Endothelial cell of umbilical vein (primary cell): ENCODE results near the gene CEP70. TPM values are rescaled to one million over a fixed set of nuclear protein-coding genes. Genes with fewer than 3 reads are reported as not detected.
"Not testable (repeated sequence)": the region's sequence is repeated elsewhere in the genome, so short reads cannot be mapped to it uniquely, and the experiment has no call there.

Experiments
- BruUV-seq: library from RNA; stranded (reverse); fragments of 400-500 nt; replicated peaks from 2 replicates; lab custom pipeline; 2021; lab: Mats Ljungman, UMichigan
- CTCF ChIA-PET: fragments of 300-600, 350-600 bp; sonication (Branson Sonifier 250); formaldehyde crosslinking; loops from one replicate; lab custom pipeline; 2021; ENCODE audit warnings: antibody characterized with exemption, inconsistent platforms; lab: Charles Lee
- POLR2A ChIA-PET: fragments of 300-600, 350-600 bp; sonication (Branson Sonifier 250); formaldehyde crosslinking; loops from one replicate; lab custom pipeline; 2021; ENCODE audit warnings: antibody characterized with exemption, inconsistent platforms; lab: Charles Lee
- DNase-seq: peaks from one replicate; pipeline ENCODE4 v3.0.0-alpha.2; 2011; ENCODE audit warnings: low read depth, low spot score
- FAIRE-seq: peaks from 2 replicates; lab custom pipeline; 2011; peaks lifted over from hg19 to GRCh38; lab: Jason Lieb, UNC
- H2AFZ ChIP-seq: 2 replicates; pipeline ENCODE4 v1.6.0; 2012; ENCODE audit warnings: low read depth, low read length, control low read depth, inconsistent platforms
- H3K27ac ChIP-seq: 2 replicates; pipeline ENCODE4 v1.5.1; 2011; ENCODE audit warnings: low read depth, mild to moderate bottlenecking, control low read depth, low read length, moderate library complexity; ENCODE audit not compliant: insufficient read depth
- H3K27me3 ChIP-seq, 2 experiments: 2 replicates each; pipeline versions ENCODE4 v1.6.0 to v1.6.1; 2011; ENCODE audit warnings: low read length in 2 of 2, mixed read lengths in 1 of 2; ENCODE audit not compliant: control insufficient read depth in 2 of 2, insufficient read depth in 2 of 2
- H3K36me3 ChIP-seq, 2 experiments: 2 replicates in 1 of 2; 3 replicates in 1 of 2; pipeline ENCODE4 v1.5.1; 2011; ENCODE audit warnings: low read length in 2 of 2, mild to moderate bottlenecking in 1 of 2, moderate library complexity in 1 of 2; ENCODE audit not compliant: control insufficient read depth in 2 of 2, insufficient read depth in 2 of 2; ENCODE audit errors: extremely low read depth in 1 of 2
- H3K4me1 ChIP-seq: 3 replicates; pipeline ENCODE4 v1.5.1; 2011; ENCODE audit warnings: mild to moderate bottlenecking, low read length; ENCODE audit not compliant: control insufficient read depth, insufficient read depth; ENCODE audit errors: extremely low read depth
- H3K4me2 ChIP-seq: 2 replicates; pipeline ENCODE4 v1.6.1; 2011; ENCODE audit warnings: low read length, control low read depth, mixed read lengths; ENCODE audit not compliant: insufficient read depth
- H3K4me3 ChIP-seq, 3 experiments: fragments of 200-600 bp in 1 of 3; sonication (generic), shearing (Covaris generic) in 1 of 3; replicated peaks in 1 of 3; 2 replicates each; pipeline ENCODE4 v1.5.1; 2011 to 2016; ENCODE audit warnings: control low read depth in 3 of 3, low read length in 3 of 3, mild to moderate bottlenecking in 2 of 3, inconsistent platforms in 1 of 3, low read depth in 1 of 3, moderate library complexity in 1 of 3; ENCODE audit not compliant: insufficient read depth in 1 of 3
- H3K79me2 ChIP-seq: 2 replicates; pipeline ENCODE4 v1.6.0; 2012; ENCODE audit warnings: low read length, inconsistent platforms; ENCODE audit not compliant: control insufficient read depth, insufficient read depth
- H3K9ac ChIP-seq: replicated peaks from 2 replicates; pipeline ENCODE3; 2011; ENCODE audit warnings: low read length, control low read depth; ENCODE audit not compliant: insufficient read depth; ENCODE audit errors: extremely low read depth
- H3K9me1 ChIP-seq: replicated peaks from 3 replicates; pipeline ENCODE4 v1.6.0; 2011; ENCODE audit warnings: mild to moderate bottlenecking, low read length; ENCODE audit not compliant: control insufficient read depth, insufficient read depth; ENCODE audit errors: extremely low read depth
- H3K9me3 ChIP-seq: replicated peaks from 2 replicates; pipeline ENCODE4 v1.5.1; 2012; ENCODE audit warnings: low read length, inconsistent platforms; ENCODE audit not compliant: control insufficient read depth, insufficient read depth
- H4K20me1 ChIP-seq: replicated peaks from 2 replicates; pipeline ENCODE3; 2011; ENCODE audit warnings: mild to moderate bottlenecking, low read length; ENCODE audit not compliant: control insufficient read depth, insufficient read depth; ENCODE audit errors: extremely low read depth
- FOS ChIP-seq: IDR thresholded peaks from 2 replicates; pipeline ENCODE4 v1.6.1; 2011; ENCODE audit warnings: mild to moderate bottlenecking, low read length, moderate library complexity, borderline replicate concordance; ENCODE audit not compliant: insufficient read depth
- GATA2 ChIP-seq: IDR thresholded peaks from 2 replicates; pipeline ENCODE4 v1.7.0; 2011; ENCODE audit warnings: low read depth, mild to moderate bottlenecking, moderate library complexity, mixed read lengths, low read length; ENCODE audit not compliant: insufficient read length, insufficient read depth
- MYC ChIP-seq: IDR thresholded peaks from one replicate; pipeline ENCODE4 v1.6.1; 2011; ENCODE audit warnings: mild to moderate bottlenecking, low read depth, low read length
- POLR2A ChIP-seq: IDR thresholded peaks from 2 replicates; pipeline ENCODE4 v1.6.1; 2012; ENCODE audit warnings: low read depth, mild to moderate bottlenecking, control low read depth, low read length
- POLR2AphosphoS5 ChIP-seq: IDR thresholded peaks from 2 replicates; pipeline ENCODE4 v1.6.1; 2012; ENCODE audit warnings: low read depth, mild to moderate bottlenecking, control low read depth, low read length, moderate library complexity; ENCODE audit not compliant: insufficient read depth
- dilution Hi-C: fragments of 300-500 bp; cut with MboI; formaldehyde crosslinking; loops from one replicate; pipeline ENCODE4 v1.15.0; 2019; ENCODE audit warnings: low sequenced_read_pairs; ENCODE audit not compliant: extremely low pct_ligation_motif_present
- intact Hi-C: fragments of 100-400 bp; cut with micrococcal nuclease; formaldehyde crosslinking; loops from one replicate; pipeline ENCODE4 v1.10.0; 2022
- polyA plus RNA-seq, 4 experiments: library from polyadenylated mRNA; depleted of rRNA in 3 of 4; stranded (reverse) in 3 of 4; unstranded in 1 of 4; fragments of >200 nt; gene quantifications; 2 replicates each; pipeline versions ENCODE4 v1.2.1 to v1.2.3, GENCODE V29; 2011 to 2012; ENCODE audit warnings: missing spikeins in 1 of 4
- total RNA-seq: library from RNA; stranded (reverse); gene quantifications from 2 replicates; pipeline ENCODE4 v1.2.3, GENCODE V29; 2021
- TF ChIP-seq, protein P1 (sequence below), 2 donors: IDR thresholded peaks; 1 replicate in 1 of 2; 2 replicates in 1 of 2; pipeline ENCODE4 v1.5.1; 2011; ENCODE audit warnings: low read length in 2 of 2, mild to moderate bottlenecking in 2 of 2, moderate library complexity in 2 of 2, control low read depth in 1 of 2, inconsistent platforms in 1 of 2, low read depth in 1 of 2; ENCODE audit not compliant: insufficient read depth in 1 of 2; ENCODE audit errors: extremely low read depth in 1 of 2
- TF ChIP-seq, protein P2 (sequence below): IDR thresholded peaks from 2 replicates; pipeline ENCODE4 v1.6.1; 2011; ENCODE audit not compliant: insufficient read depth, insufficient read length

The CEP70 gene
- total and polyA plus RNA-seq, 2 donors (not counting 3 experiments of a cell fraction or from before 2014, with no cell fraction given) = 2.1 to 16.9 TPM

DNA sequence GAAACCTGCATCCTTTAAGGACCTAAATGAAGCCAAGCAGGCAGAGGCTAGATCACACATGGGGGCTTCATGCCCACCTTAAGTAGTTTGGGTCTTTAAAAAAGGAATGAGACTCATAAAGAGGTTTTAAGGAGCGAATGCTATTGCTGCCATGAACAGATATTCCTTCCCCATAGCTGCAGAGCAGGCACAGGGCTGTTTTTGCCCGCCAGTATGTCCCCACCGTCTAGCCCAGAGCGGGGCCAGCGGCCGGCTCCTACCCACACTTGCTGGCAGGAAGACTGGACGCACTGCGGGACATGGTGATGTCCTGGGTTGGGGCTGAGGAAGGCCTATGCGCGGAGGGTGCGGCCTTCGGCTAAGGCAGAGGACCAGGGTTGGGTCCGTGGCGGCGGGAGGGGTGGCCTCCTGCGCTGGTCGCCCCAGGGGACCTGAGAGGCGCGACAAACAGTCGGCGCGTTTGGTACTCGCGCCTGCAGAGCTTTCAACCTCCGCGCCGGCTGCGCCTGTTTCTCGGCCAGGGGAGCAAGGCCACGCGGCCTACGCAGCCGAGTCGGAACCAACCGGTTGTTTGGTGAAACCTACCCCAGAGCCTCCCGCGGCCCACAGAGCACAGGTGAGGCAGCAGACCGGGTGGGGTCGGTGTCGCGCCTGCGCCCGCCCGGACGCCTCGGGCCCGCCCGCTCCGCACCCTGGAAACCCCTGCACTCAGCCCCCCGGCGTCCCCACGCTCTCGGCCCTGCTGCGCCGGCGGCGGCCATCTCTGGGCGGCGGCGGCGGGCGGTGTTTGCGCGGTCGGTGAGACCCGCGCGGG, 14.5 kb upstream of the CEP70 start, which contains the start of gene FAIM:
TSS of gene FAIM (plus strand) at position 450 of the 814 bp plus-strand sequence. CDS start 10,956 bp downstream, outside the sequence.
- H3K9ac ChIP-seq = peak within 1 kb of the TSS; percentile 89
- TSS peak; percentile 48 for BruUV-seq
- H3K9me1 ChIP-seq = no peaks in the 10 kb centered on the region
- H3K4me1 ChIP-seq = peaks cover 4% of the 10 kb centered on the region
- H3K27ac ChIP-seq = peak within 1 kb of the TSS; percentile 66
- no peaks in the 10 kb centered on the region for H3K79me2 ChIP-seq
- FAIRE-seq (peak; percentile 56), DNase-seq (peak; percentile 77)
- dilution Hi-C loops (no loop called here), intact Hi-C loops (loop anchor here (1.0 kb wide), 2 partner anchors 14 to 307 kb away; partner anchors contain the start of gene CEP70)
- no peaks in the 10 kb centered on the region for H3K9me3 ChIP-seq
- H3K4me3 ChIP-seq = peak within 1 kb of the TSS; percentile 45 to 86 (median 69)
- ChIA-PET CTCF (interaction anchor here (1.6 to 3.0 kb wide), 4 partner anchors 15 to 327 kb away, joined by 5 to 15 read pairs (median 11); partner anchors contain the start of gene CEP70), POLR2A (interaction anchor here (1.0 to 2.0 kb wide), 2 partner anchors 15 to 166 kb away, joined by 4 to 7 read pairs; partner anchors contain the start of gene CEP70)
- no peaks in the 10 kb centered on the region for H3K27me3 ChIP-seq
- no peaks in the 10 kb centered on the region for H3K36me3 ChIP-seq
- no peaks in the 10 kb centered on the region for H4K20me1 ChIP-seq
- no peak for TF ChIP-seq FOS
- TF ChIP-seq MYC = no peak
- TF ChIP-seq, protein P1, sequence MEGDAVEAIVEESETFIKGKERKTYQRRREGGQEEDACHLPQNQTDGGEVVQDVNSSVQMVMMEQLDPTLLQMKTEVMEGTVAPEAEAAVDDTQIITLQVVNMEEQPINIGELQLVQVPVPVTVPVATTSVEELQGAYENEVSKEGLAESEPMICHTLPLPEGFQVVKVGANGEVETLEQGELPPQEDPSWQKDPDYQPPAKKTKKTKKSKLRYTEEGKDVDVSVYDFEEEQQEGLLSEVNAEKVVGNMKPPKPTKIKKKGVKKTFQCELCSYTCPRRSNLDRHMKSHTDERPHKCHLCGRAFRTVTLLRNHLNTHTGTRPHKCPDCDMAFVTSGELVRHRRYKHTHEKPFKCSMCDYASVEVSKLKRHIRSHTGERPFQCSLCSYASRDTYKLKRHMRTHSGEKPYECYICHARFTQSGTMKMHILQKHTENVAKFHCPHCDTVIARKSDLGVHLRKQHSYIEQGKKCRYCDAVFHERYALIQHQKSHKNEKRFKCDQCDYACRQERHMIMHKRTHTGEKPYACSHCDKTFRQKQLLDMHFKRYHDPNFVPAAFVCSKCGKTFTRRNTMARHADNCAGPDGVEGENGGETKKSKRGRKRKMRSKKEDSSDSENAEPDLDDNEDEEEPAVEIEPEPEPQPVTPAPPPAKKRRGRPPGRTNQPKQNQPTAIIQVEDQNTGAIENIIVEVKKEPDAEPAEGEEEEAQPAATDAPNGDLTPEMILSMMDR (IDR thresholded peaks at IDR 0.05; ENCODE audit: extremely low read depth in 1 of 2, insufficient read depth in 1 of 2, low read depth in 1 of 2, low read length in 2 of 2) = no peak
- TF ChIP-seq POLR2A = peak; percentile 10
- peak; percentile 72 for TF ChIP-seq POLR2AphosphoS5
- TF ChIP-seq, protein P2, sequence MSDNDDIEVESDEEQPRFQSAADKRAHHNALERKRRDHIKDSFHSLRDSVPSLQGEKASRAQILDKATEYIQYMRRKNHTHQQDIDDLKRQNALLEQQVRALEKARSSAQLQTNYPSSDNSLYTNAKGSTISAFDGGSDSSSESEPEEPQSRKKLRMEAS = no peak
- TF ChIP-seq GATA2 = no peak
- peak within 1 kb of the TSS; percentile 96 for H2AFZ ChIP-seq
- H3K4me2 ChIP-seq = peak within 1 kb of the TSS; percentile 93

DNA sequence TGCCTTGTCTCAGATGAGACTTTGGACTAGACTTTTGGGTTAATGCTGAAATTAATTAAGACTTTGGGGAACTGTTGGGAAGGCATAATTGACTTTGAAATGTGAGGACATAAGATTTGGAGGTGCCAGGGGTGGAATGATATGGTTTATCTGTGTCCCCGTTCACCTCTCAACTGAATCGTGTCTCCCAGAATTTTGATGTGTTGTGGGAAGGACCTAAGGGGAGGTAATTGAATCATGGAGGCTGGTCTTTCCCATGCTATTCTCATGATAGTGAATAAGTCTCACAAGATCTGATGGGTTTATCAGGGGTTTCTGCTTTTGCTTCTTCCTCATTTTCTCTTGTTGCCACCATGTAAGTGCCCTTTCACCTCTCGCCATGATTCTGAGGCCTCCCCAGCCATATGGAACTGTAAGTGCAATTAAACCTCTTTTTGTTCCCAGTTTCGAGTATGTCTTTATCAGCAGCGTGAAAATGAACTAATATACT, 10.1 kb upstream of the CEP70 start:
- H3K9ac ChIP-seq, H3K4me1 ChIP-seq, H3K4me3 ChIP-seq, BruUV-seq, H3K4me2 ChIP-seq, dilution Hi-C loops, FAIRE-seq, intact Hi-C loops, H3K36me3 ChIP-seq, H4K20me1 ChIP-seq, H3K27ac ChIP-seq, POLR2A ChIA-PET, H2AFZ ChIP-seq, H3K9me3 ChIP-seq, H3K9me1 ChIP-seq, DNase-seq, H3K79me2 ChIP-seq, H3K27me3 ChIP-seq: not testable (repeated sequence)
- CTCF ChIA-PET = interaction anchor here (1.3 to 1.7 kb wide), 3 partner anchors 10 to 319 kb away, joined by 4 to 6 read pairs (median 4); partner anchors contain the start of gene CEP70
